GM18526 (cell line): ENCODE measurements around the gene EP400.

Experiments
- POLR2A ChIP-seq: IDR thresholded peaks from 3 replicates; pipeline ENCODE4 v1.6.1; 2011; ENCODE audit not compliant: insufficient read length; ENCODE audit errors: extremely low read depth

EP400 gene

DNA sequence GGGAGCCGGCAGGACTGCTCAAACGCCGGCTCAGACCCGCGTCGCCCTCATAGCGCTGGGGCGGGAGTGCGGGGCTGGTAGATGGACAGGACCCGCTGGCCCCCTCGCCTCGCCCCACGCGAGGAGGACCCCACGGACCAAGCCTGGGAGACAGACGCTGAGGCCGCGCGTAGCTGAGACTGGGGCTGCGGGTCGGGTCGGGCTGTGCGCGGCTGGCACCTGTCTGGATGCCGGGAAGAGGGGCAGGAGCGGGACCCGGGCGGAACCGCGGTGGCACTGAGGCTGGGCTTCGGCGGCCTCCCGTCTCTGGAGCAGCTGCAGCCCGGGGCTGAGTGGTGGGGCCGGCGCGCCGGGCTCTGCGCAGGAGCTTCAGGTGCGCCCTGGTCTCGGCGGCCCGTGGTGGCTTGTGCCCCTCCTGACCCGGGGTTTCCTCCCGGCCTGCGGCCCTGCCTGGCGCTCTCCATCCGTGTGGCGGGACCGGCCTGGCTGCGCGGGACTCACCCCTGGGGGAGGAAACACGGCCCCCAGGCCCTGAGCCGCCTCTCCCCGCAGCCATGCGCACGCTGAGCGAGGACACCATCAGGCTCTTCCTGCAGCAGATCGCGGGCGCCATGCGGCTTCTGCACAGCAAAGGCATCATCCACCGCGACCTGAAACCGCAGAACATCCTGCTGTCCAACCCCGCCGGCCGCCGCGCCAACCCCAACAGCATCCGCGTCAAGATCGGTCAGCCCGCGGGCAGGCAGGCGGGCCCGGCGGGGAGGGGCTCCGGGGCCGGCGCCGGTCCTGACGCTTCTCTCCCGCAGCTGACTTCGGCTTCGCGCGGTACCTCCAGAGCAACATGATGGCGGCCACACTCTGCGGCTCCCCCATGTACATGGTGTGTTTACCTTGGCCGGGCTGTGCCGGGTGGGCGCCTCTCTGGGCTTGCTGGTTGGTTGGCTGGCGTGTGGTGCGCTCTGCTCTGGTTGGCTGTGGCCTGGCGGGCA is 41.4 kb upstream of the EP400 start:
- TF ChIP-seq POLR2A: no peak

DNA sequence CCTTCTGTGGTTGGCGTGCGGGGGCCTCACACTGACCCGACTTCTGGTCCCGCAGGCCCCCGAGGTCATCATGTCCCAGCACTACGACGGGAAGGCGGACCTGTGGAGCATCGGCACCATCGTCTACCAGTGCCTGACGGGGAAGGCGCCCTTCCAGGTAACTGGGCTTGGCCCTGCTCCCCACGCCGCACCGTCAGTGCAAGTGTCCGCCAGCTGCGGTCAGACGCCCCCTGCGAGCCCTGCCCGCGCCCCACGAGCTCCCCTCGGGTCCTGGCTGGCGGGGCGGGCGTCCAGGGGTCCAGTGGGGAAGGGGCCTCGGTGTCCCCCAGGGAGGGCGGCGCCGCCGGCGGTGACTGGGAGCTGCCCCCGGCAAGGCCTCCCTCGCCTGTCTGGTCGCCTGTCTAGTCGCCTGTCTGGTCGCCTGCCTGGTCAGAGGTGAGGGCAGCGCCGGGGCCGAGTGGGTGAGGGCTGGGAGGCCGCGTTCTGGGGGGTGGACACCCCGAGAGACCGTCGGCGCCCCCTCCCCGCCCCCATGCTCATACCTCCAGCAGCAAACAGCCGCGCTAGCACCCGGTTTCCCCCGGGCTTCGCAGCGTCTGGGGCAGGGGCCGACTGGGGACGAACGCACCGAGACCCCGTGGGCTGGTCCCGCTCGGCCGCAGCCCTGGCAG is 40.5 kb upstream of the EP400 start:
- no peak for TF ChIP-seq POLR2A

- TF ChIP-seq POLR2A: no peak
Observed at GRCh38 chr12:131909752-131910219, 40.0 kb upstream of the EP400 start.

DNA sequence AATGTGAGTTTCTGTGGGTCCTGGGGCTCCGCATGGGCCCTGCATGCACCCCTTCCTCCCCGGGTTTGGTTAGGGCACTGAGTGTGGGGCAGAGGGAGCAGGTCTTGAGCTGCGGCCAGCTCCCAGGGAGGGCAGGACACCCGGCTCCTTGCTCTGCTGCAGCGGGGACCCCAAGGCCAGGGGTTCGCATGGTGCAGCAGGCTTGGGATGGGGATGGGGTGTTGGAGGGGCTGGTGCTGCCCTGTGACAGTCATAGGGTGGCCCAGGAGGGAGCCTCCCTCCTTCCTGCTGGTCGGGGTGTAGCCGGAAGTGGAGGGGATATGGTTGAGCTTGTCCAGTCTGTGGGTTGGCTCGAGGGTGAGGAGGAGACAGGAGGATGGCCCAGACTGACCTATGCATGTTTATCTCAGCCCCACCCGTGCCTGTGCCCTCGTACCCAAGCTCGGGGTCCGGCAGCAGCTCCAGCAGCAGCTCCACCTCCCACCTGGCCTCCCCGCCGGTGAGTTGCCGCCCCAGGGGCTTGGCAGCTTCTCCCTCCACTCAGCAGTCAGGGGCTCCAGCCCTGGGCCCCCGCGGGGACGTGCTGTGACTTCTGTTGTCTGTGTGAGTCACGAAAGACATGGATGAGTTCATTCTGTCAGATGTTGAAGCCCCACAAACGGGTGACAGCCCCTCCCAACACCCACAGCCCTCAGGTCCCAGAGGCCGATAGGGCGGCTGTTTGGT is 39.3 kb upstream of the EP400 start:
- no peak for TF ChIP-seq POLR2A

- no peak for TF ChIP-seq POLR2A
Observed at GRCh38 chr12:131911028-131911650, 38.6 kb upstream of the EP400 start.

- TF ChIP-seq POLR2A: no peak
Observed at GRCh38 chr12:131911851-131912477, 37.8 kb upstream of the EP400 start.

DNA sequence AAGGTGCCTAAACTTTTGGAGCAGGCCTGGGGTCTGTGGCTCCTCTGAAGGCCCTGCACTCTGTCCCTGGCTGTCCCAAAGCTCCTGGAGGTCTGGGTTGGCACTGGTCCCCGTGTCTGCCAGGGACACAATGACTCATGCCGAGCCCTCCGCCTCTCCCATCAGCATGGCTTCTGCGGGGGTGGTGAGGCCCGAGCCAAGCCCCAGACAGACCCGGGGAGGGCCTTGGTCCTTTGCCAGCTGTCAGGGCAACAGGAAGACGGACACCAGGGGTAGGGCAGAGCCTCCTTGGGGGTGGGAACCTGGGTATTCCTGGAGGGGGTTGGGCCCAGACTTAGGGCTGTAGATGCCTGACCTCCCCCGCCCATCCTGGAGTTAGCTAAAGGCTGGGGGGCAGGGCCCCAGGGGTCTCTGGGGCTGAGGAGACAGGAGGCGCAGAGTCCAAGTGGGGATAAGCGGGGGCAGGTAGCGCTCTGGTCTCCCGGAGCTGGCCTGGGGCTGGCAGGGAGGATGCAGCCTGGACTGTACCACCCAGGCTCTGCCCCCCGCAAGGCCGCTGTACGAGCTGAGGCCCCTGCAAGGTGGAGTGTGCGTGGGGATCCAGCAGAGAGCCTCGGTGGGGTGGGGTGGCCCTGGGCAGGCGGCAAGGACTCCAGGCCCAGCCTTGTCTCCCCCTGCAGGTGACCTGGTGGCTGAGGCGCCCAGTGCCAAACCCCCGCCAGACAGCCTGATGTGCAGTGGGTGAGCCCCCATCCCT is 37.0 kb upstream of the EP400 start:
- no peak for TF ChIP-seq POLR2A

DNA sequence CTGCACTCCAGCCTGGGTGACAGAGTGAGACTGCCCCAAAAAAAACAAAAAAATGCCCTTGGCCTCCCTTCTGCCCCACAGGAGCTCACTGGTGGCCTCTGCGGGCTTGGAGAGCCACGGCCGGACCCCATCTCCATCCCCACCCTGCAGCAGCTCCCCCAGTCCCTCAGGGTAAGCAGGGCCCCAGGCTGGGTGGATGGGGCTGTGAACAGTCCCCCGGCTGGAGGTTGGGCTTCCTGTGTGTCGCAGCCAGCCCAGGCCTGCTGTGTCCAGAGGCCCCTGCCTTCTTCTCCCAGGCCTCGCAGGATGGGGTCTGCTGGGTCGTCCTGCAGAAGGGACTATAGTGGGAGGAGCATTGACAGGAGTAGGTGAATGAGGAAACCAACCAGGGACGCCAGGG is 36.1 kb upstream of the EP400 start:
- no peak for TF ChIP-seq POLR2A

DNA sequence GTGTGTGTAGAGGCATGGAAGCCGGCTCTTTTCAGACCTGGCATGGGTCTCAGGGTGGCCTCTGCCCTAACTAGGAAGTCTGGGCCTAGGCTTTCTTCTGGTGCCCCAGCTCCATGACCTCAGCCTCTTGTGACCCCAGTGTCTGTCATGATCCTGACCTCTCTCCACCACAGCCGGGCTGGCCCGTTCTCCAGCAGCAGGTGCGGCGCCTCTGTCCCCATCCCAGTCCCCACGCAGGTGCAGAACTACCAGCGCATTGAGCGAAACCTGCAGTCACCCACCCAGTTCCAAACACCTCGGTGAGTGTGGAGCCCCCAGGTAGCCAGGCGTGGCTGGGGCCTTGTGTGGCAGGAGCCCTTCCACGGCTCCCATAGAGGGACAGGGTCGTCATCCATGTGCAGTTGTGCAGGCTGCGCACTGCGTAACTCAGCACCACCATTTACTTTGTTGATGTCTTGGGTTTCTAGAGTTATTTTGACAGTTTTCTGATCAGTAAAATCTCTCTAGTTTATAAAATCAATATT is 35.5 kb upstream of the EP400 start:
- no peak for TF ChIP-seq POLR2A

GRCh38 chr12:131915000-131915689 is 34.6 kb upstream of the EP400 start:
- no peak for TF ChIP-seq POLR2A

DNA sequence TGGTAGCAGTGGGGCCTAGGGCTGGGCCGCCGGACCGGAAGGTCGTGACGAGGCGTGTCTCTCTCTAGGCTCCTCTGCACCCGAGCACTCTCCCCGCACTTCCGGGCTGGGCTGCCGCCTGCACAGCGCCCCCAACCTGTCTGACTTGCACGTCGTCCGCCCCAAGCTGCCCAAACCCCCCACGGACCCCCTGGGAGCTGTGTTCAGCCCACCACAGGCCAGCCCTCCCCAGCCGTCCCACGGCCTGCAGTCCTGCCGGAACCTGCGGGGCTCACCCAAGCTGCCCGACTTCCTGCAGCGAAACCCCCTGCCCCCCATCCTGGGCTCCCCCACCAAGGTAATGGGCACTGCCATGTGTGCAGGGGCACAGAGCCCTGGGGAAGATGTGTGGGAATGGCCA is 33.9 kb upstream of the EP400 start:
- TF ChIP-seq POLR2A: no peak

DNA sequence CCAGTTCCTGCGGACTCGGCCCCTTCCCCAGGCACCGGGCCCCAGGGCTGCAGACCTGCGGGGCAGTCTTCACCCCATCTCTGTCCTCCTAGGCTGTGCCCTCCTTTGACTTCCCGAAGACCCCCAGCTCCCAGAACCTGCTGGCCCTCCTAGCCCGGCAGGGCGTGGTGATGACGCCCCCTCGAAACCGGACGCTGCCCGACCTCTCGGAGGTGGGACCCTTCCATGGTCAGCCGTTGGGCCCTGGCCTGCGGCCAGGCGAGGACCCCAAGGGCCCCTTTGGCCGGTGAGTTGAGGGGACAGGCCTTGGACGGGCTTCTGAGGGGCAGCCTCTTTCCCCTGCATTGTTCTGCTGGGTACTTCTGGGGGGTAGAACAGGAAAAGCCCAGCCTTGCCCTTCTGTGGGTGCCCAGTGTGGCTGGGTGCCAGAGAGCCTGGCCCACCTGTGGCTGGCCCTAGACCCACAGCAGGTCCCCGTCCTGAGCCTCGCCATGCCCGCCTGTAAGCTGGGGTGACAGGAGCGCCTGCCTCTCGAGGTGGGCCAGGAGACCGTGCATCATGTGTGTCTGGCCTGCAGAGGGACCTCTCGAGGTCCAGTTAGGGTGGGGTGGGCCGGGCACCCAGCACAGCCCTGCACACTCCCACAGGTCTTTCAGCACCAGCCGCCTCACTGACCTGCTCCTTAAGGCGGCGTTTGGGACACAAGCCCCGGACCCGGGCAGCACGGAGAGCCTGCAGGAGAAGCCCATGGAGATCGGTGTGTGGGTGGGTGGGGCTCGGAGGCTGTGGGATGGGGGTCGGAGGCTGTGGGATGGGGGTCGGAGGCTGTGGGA is 33.2 kb upstream of the EP400 start:
- TF ChIP-seq POLR2A: no peak
